H1 (cell line): ENCODE results near the gene AP1M1. TPM values are rescaled to one million over a fixed set of nuclear protein-coding genes. Genes with fewer than 3 reads are reported as not detected.

ENCODE experiments used
- CTCF ChIA-PET: fragments of 300-600 bp; sonication (Branson Sonifier 250); formaldehyde crosslinking; loops from one replicate; lab custom pipeline; 2021; ENCODE audit not compliant: partially characterized antibody; lab: Charles Lee
- POLR2A ChIA-PET: fragments of 300-600 bp; sonication (Branson Sonifier 250); formaldehyde crosslinking; loops from one replicate; lab custom pipeline; 2021; ENCODE audit warnings: inconsistent platforms; ENCODE audit not compliant: partially characterized antibody; lab: Charles Lee
- DNase-seq, 2 experiments: peaks; one replicate each; pipeline versions ENCODE4 v3.0.0 to v3.0.0-alpha.2; 2010 to 2022; ENCODE audit warnings: low spot score in 2 of 2, low read depth in 1 of 2, mixed read lengths in 1 of 2
- FAIRE-seq: peaks from 2 replicates; lab custom pipeline; 2011; peaks lifted over from hg19 to GRCh38; lab: Jason Lieb, UNC
- H2AFZ ChIP-seq: 2 replicates; pipeline ENCODE4 v1.8.1; 2012; ENCODE audit warnings: low read length, inconsistent platforms
- H2AK5ac ChIP-seq: 2 replicates; pipeline ENCODE4 v1.6.1; 2013; ENCODE audit warnings: low read depth, low read length
- H2BK120ac ChIP-seq: replicated peaks from 2 replicates; pipeline ENCODE3; 2013; ENCODE audit warnings: low read depth, low read length, inconsistent platforms
- H2BK12ac ChIP-seq: 2 replicates; pipeline ENCODE4 v1.6.1; 2013; ENCODE audit warnings: low read depth, low read length
- H2BK15ac ChIP-seq: 2 replicates; pipeline ENCODE4 v1.6.1; 2013; ENCODE audit warnings: low read length
- H2BK20ac ChIP-seq: 2 replicates; pipeline ENCODE4 v1.6.1; 2013; ENCODE audit warnings: low read length
- H2BK5ac ChIP-seq: 2 replicates; pipeline ENCODE4 v1.6.1; 2013; ENCODE audit warnings: low read depth, low read length
- H3K14ac ChIP-seq: 2 replicates; pipeline ENCODE4 v1.6.1; 2013; ENCODE audit warnings: inconsistent platforms; ENCODE audit not compliant: insufficient read length
- H3K18ac ChIP-seq: 2 replicates; pipeline ENCODE4 v1.6.1; 2013; ENCODE audit warnings: low read length; ENCODE audit errors: extremely low read depth
- H3K23ac ChIP-seq: 2 replicates; pipeline ENCODE4 v1.6.1; 2013; ENCODE audit warnings: inconsistent platforms; ENCODE audit not compliant: insufficient read length
- H3K23me2 ChIP-seq: 2 replicates; pipeline ENCODE4 v1.6.1; 2013; ENCODE audit warnings: low read depth, low read length
- H3K27ac ChIP-seq: 2 replicates; pipeline ENCODE4 v1.6.1; 2011; ENCODE audit warnings: low read depth, low read length, inconsistent platforms
- H3K27me3 ChIP-seq, 4 experiments: replicated peaks in 1 of 4; 1 replicate in 1 of 4; 2 replicates in 3 of 4; pipeline versions ENCODE4 v1.6.1 to v1.8.1; 2011 to 2013; ENCODE audit warnings: low read length in 3 of 4, mild to moderate bottlenecking in 3 of 4, inconsistent platforms in 2 of 4, mixed read lengths in 2 of 4, moderate library complexity in 1 of 4; ENCODE audit not compliant: control insufficient read depth in 3 of 4, insufficient read depth in 3 of 4; ENCODE audit errors: extremely low read depth in 1 of 4
- H3K36me3 ChIP-seq, 4 experiments: 2 replicates each; pipeline versions ENCODE4 v1.6.1 to v1.8.1; 2011 to 2013; ENCODE audit warnings: mild to moderate bottlenecking in 4 of 4, low read length in 3 of 4, moderate library complexity in 2 of 4, control low read depth in 1 of 4, inconsistent platforms in 1 of 4; ENCODE audit not compliant: insufficient read depth in 4 of 4, control insufficient read depth in 2 of 4
- H3K4ac ChIP-seq: replicated peaks from 2 replicates; pipeline ENCODE3; 2013; ENCODE audit warnings: low read length, low read depth, mixed read lengths, inconsistent platforms; ENCODE audit not compliant: insufficient read length
- H3K4me1 ChIP-seq, 4 experiments: replicated peaks in 1 of 4; 1 replicate in 1 of 4; 2 replicates in 3 of 4; pipeline versions ENCODE4 v1.6.1 to v1.8.1; 2011 to 2013; ENCODE audit warnings: low read length in 3 of 4, inconsistent platforms in 2 of 4, mixed read lengths in 1 of 4; ENCODE audit not compliant: insufficient read depth in 4 of 4, control insufficient read depth in 3 of 4
- H3K4me2 ChIP-seq, 2 experiments: 2 replicates each; pipeline versions ENCODE4 v1.6.1 to v1.8.1; 2011 to 2013; ENCODE audit warnings: low read depth in 2 of 2, low read length in 2 of 2, control low read depth in 1 of 2, inconsistent platforms in 1 of 2, mild to moderate bottlenecking in 1 of 2; ENCODE audit not compliant: insufficient read depth in 1 of 2
- H3K4me3 ChIP-seq, 4 experiments: fragments of 200-600, 300-600 bp in 1 of 4; sonication (generic), shearing (Covaris generic), sonication (Bioruptor Twin) in 1 of 4; 2 replicates each; pipeline versions ENCODE4 v1.5.1 to v1.8.1; 2011 to 2016; ENCODE audit warnings: low read length in 4 of 4, low read depth in 3 of 4, control low read depth in 2 of 4, inconsistent platforms in 2 of 4, mild to moderate bottlenecking in 2 of 4, mixed read lengths in 1 of 4, moderate library complexity in 1 of 4; ENCODE audit not compliant: insufficient read depth in 2 of 4; ENCODE audit errors: extremely low read depth in 1 of 4
- H3K56ac ChIP-seq: replicated peaks from 2 replicates; pipeline ENCODE3; 2013; ENCODE audit warnings: low read depth, mild to moderate bottlenecking, mixed read lengths, low read length, inconsistent platforms; ENCODE audit not compliant: insufficient read length
- H3K79me1 ChIP-seq: 2 replicates; pipeline ENCODE4 v1.6.1; 2013; ENCODE audit warnings: low read depth, low read length, control low read depth
- H3K79me2 ChIP-seq, 2 experiments: 2 replicates each; pipeline versions ENCODE4 v1.6.1 to v1.8.1; 2012 to 2013; ENCODE audit warnings: low read length in 2 of 2, mild to moderate bottlenecking in 2 of 2, inconsistent platforms in 1 of 2; ENCODE audit not compliant: insufficient read depth in 2 of 2, control insufficient read depth in 1 of 2
- H3K9ac ChIP-seq, 4 experiments: replicated peaks in 1 of 4; 1 replicate in 1 of 4; 2 replicates in 3 of 4; pipeline versions ENCODE4 v1.6.1 to v1.8.1; 2011 to 2013; ENCODE audit warnings: low read depth in 3 of 4, low read length in 3 of 4, control low read depth in 2 of 4, mild to moderate bottlenecking in 2 of 4, moderate library complexity in 2 of 4, inconsistent platforms in 1 of 4; ENCODE audit errors: extremely low read depth in 1 of 4
- H3K9me3 ChIP-seq, 2 experiments: 2 replicates each; pipeline versions ENCODE4 v1.6.1 to v1.8.1; 2012 to 2013; ENCODE audit warnings: mild to moderate bottlenecking in 2 of 2, moderate library complexity in 2 of 2, control low read depth in 1 of 2, inconsistent platforms in 1 of 2, low read depth in 1 of 2, low read length in 1 of 2, mixed read lengths in 1 of 2; ENCODE audit not compliant: insufficient read depth in 2 of 2
- H4K20me1 ChIP-seq, 2 experiments: replicated peaks in 1 of 2; 2 replicates each; pipeline versions ENCODE3 to v1.8.1; 2011 to 2013; ENCODE audit warnings: inconsistent platforms in 2 of 2, low read length in 2 of 2, mild to moderate bottlenecking in 1 of 2; ENCODE audit not compliant: insufficient read depth in 2 of 2, control insufficient read depth in 1 of 2
- H4K5ac ChIP-seq: 2 replicates; pipeline ENCODE4 v1.6.1; 2013; ENCODE audit warnings: low read length, low read depth, mixed read lengths, inconsistent platforms; ENCODE audit not compliant: insufficient read length
- H4K8ac ChIP-seq: 2 replicates; pipeline ENCODE4 v1.8.0; 2013; ENCODE audit warnings: mild to moderate bottlenecking, moderate library complexity, low read length, inconsistent platforms; ENCODE audit not compliant: insufficient read depth; ENCODE audit errors: extremely low read depth
- H4K91ac ChIP-seq: replicated peaks from 2 replicates; pipeline ENCODE3; 2013; ENCODE audit warnings: low read length, mixed read lengths, inconsistent platforms; ENCODE audit not compliant: insufficient read length
- CBX5 ChIP-seq: fragments of 300-800, 300-1000 bp; sonication (generic); IDR thresholded peaks from 2 replicates; pipeline ENCODE4 v1.7.1; 2016; ENCODE audit warnings: antibody characterized with exemption, low read length, low read depth
- GTF2F1 ChIP-seq: IDR thresholded peaks from 2 replicates; pipeline ENCODE4 v1.6.1; 2012; ENCODE audit warnings: low read depth, low read length, improper control_type of control experiment, borderline replicate concordance
- JUND ChIP-seq: IDR thresholded peaks from 2 replicates; pipeline ENCODE4 v1.6.1; 2011; ENCODE audit warnings: mild to moderate bottlenecking, improper control_type of control experiment, low read length
- SP4 ChIP-seq: IDR thresholded peaks from 2 replicates; pipeline ENCODE4 v1.6.1; 2012; ENCODE audit warnings: low read length, inconsistent platforms
- WGBS, 2 experiments: shearing (Covaris generic) in 1 of 2; methylation state at CpG; one replicate each; pipeline versions ENCODE4 v1.1.6 to v1.1.7; 2013 to 2015; ENCODE audit warnings: low lambda C conversion rate in 2 of 2, mixed read lengths in 2 of 2, inconsistent platforms in 1 of 2, low coverage in 1 of 2, missing lambda C conversion rate in 1 of 2; ENCODE audit not compliant: insufficient replicate concordance in 2 of 2, insufficient coverage in 1 of 2, insufficient read length in 1 of 2; ENCODE audit errors: extremely low coverage in 1 of 2, missing lambda C conversion rate in 1 of 2; 5-methylcytosine and 5-hydroxymethylcytosine counted together
- polyA plus RNA-seq, 7 experiments: library from polyadenylated mRNA; depleted of rRNA in 3 of 7; stranded (reverse) in 5 of 7; unstranded in 2 of 7; fragments of >200 nt in 5 of 7; fragments of 200-250 nt in 2 of 7; gene quantifications; 1 replicate in 5 of 7; 2 replicates in 1 of 7; 4 replicates in 1 of 7; pipeline versions ENCODE4 v1.2.1 to v1.2.3, GENCODE V29; 2011 to 2013; ENCODE audit warnings: missing spikeins in 2 of 7, mixed read lengths in 2 of 7
- total RNA-seq: library from RNA; stranded (reverse); fragmentation: NEBNext Ultra II Directional; extraction: Animal tissue kit (Norgen Biotek cat#: 25700); gene quantifications from 2 replicates; pipeline ENCODE4 v1.2.1, GENCODE V29; 2021

AP1M1 gene
- total and polyA plus RNA-seq, 2 of the 8 experiments (the other 6 are each of a cell fraction or from before 2014, with no cell fraction given), result 30.9 to 37.5 TPM

GRCh38 chr19:16206046-16206605, 8.4 kb downstream of the AP1M1 start:
- FAIRE-seq (no peak), DNase-seq (no peak)
- H3K23ac ChIP-seq, result no peak overlapping the region
- H3K14ac ChIP-seq, result no peak overlapping the region
- no peak overlapping the region for H4K91ac ChIP-seq
- H3K27ac ChIP-seq, result no peak overlapping the region
- H3K23me2 ChIP-seq, result no peaks in the 10 kb centered on the region
- peaks cover 2 to 3% of the 10 kb centered on the region in 2 experiments for H4K20me1 ChIP-seq
- no peak overlapping the region for H4K5ac ChIP-seq
- no peak overlapping the region for H3K18ac ChIP-seq
- H2BK20ac ChIP-seq, result no peak overlapping the region
- ChIA-PET POLR2A (interaction anchor here (0.8 to 1.2 kb wide), 2 partner anchors 17 to 21 kb away, joined by 3 read pairs; partner anchors contain the start of gene FAM32A), CTCF (interaction anchor here (0.6 to 1.4 kb wide), 3 partner anchors 39 to 453 kb away, joined by 3 to 4 read pairs (median 3); no protein-coding TSS in a partner anchor)
- H3K79me1 ChIP-seq, result no peaks in the 10 kb centered on the region
- no peak overlapping the region for H2BK12ac ChIP-seq
- no peak overlapping the region for H4K8ac ChIP-seq
- H3K4me2 ChIP-seq, result no peak overlapping the region
- H3K4me1 ChIP-seq, result no peaks in the 10 kb centered on the region
- no peak overlapping the region for H2BK120ac ChIP-seq
- no peak overlapping the region for H2AFZ ChIP-seq
- no peaks in the 10 kb centered on the region for H3K27me3 ChIP-seq
- no peak overlapping the region for H3K56ac ChIP-seq
- no peaks in the 10 kb centered on the region for H3K79me2 ChIP-seq
- H3K9ac ChIP-seq, result no peak overlapping the region
- H3K9me3 ChIP-seq, result no peaks in the 10 kb centered on the region
- H2BK5ac ChIP-seq, result no peak overlapping the region
- H3K4ac ChIP-seq, result no peak overlapping the region
- WGBS, 2 experiments, result 86% methylated on average over 14 of the region's 14 CpGs; no CpG with 5 or more reads in 1 of the 2 experiments
- H3K36me3 ChIP-seq, result peaks cover 0 to 11% (median 3%) of the 10 kb centered on the region in 4 experiments; a peak in 4 of 8 replicates
- no peak overlapping the region for H2BK15ac ChIP-seq
- H3K4me3 ChIP-seq, result no peak overlapping the region
- H2AK5ac ChIP-seq, result no peak overlapping the region
- TF ChIP-seq CBX5, result no peak
- TF ChIP-seq SP4, result no peak
- TF ChIP-seq GTF2F1, result no peak
- TF ChIP-seq JUND, result no peak
